Activated T-helper 1 cell treated with Interleukin-2 at 50 U/mL for 16 hours (primary cell): ENCODE results near the gene NKIRAS1.
"Not testable (repeated sequence)": the region's sequence is repeated elsewhere in the genome, so short reads cannot be mapped to it uniquely, and the experiment has no call there.

Experiments
- DNase-seq: peaks from one replicate; pipeline ENCODE4 v3.0.0-alpha.2; 2020; ENCODE audit warnings: low read depth

NKIRAS1 gene

DNA sequence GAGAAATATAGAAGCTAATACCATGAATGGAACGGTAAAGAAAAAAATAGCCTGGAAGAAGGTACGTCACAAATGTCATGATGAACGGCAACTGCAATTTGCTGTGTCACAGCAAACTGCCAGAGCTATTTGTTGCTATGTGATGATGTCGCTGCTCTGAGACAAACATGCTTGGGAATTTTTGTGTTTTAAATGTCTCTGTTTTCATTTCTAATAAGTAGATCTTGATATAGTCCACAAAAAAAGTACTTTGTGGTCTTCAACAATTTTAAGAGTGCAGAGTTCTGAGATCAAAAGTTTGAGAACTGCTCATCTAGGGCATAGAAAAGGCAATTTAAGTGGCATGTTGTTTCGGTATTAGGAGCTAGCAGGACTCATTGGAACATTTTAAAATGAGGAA is 24.0 kb upstream of the NKIRAS1 start:
- DNase-seq = no peak

DNA sequence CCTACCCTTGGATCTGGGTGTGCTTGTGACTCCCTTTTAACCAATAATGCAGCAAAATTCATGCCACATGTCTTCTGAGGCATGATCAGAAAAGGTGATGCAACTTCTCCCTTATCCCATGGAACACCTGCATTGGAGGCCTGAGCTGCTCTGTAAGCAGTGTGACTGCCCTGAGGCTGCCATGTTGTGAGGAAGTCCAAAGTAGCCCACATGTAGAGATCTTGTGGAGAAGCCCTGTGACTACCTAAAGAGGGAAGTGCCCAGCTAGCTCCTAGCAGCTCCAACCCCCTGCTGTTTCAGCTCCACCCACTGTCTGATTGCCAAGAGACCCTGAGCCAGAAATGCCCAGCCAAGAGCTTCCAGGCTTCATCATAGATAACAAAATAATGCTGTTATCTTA is 21.9 kb upstream of the NKIRAS1 start:
- DNase-seq = no peak

GRCh38 chr3:23937296-23937695 is 20.5 kb upstream of the NKIRAS1 start:
- DNase-seq = no peak

- DNase-seq = no peak
Observed at GRCh38 chr3:23934253-23934652, 17.5 kb upstream of the NKIRAS1 start.

- no peak for DNase-seq
Observed at GRCh38 chr3:23932571-23932970, 15.8 kb upstream of the NKIRAS1 start.

- DNase-seq = no peak
Observed at GRCh38 chr3:23931597-23931996, 14.8 kb upstream of the NKIRAS1 start.

GRCh38 chr3:23928524-23928923 is 11.7 kb upstream of the NKIRAS1 start:
- DNase-seq = no peak

DNA sequence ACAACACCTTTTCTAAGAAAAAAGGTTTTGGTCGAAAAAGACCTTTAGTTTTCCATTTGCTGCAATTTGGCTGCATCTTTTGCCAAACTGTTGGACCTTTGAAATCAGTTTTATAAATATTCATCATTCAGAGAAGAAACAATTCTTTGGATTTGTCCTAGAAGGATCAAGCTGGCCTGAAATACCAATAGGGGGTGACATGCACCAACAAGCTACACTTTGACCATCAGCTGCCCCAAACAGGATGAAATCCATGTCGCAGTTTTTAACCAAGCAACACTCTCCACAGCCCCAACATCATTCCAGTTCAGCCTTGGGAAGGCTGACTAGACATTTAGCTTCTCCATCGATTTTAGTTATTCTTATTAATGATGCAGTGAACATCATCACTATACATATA is 9.9 kb upstream of the NKIRAS1 start:
- no peak for DNase-seq

GRCh38 chr3:23926246-23926645 is 9.5 kb upstream of the NKIRAS1 start:
- no peak for DNase-seq

DNA sequence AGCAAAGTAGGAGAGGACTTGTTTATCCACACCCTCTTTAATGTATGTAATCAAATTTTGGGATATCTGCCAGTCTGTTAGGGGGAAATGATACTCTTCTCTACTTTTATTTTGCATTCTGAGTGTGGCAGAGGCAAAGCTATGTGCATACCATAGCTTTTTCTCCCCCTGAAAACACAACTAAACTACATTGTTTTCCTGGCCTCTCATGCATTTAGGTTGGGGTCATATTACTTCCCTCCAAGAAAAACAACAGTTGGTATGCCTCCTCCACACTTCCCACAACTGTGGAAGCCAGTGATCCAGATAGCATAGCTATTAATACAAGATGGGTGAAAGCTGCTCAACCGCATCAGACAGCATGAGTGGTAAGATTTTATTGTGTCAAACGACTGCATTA is 7.0 kb upstream of the NKIRAS1 start:
- no peak for DNase-seq

GRCh38 chr3:23921052-23921511 is 4.3 kb upstream of the NKIRAS1 start:
- no peak for DNase-seq

DNA sequence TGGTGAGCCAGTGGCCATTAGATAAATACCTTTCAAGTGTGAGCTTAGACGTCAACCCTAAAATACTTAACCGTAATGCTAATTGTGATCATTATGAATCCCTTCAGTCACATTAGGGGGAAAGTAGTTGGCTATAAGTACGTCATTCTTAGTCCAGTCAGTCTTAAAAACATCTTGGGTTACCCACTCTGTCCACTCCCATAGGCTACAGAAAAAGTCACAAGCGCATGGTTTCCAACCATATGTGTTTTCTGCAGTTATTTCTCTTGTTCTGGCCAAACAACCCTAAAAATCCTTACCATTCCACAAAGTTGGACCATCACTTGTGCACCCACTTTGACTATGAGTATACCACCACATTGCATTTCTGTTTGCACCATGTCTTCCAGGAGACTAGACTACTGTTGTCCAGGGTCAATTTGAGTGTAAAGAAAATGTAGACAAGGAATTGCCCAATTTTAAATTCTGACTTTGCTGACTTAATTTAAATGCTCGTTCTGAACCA is 3.4 kb upstream of the NKIRAS1 start:
- no peak for DNase-seq

DNA sequence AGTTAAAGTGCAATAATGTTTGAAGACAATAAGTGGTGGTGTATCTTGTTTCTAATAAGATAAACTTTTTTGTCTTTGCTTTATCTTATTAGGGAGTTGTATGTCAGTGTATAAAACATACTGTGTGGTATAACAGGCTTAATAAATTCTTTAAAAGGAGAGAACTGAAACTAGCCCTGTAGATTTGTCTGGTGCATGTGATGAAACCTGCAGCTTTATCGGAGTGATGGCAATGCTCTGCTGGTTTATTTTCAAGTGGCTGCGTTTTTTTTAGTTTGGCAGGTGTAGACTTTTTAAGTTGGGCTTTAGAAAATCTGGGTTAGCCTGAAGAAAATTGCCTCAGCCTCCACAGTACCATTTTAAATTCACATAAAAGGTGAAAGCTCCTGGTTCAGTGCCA is 2.8 kb upstream of the NKIRAS1 start:
- no peak for DNase-seq

DNA sequence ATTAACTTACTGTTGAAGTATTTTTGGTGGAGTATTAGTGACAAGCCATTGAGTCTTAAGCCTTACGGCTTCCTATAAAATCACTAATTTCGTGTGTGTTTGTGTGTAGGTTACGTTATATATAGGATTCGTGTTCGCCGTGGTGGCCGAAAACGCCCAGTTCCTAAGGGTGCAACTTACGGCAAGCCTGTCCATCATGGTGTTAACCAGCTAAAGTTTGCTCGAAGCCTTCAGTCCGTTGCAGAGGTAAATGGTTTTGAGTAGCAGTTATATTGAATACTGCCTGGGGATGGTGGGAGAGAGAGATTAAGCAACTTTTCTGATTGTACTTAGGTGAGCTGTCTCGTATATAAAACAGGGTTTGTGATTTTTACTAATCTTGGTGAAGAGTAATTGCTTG is 1.5 kb upstream of the NKIRAS1 start:
- DNase-seq = not testable (repeated sequence)

DNA sequence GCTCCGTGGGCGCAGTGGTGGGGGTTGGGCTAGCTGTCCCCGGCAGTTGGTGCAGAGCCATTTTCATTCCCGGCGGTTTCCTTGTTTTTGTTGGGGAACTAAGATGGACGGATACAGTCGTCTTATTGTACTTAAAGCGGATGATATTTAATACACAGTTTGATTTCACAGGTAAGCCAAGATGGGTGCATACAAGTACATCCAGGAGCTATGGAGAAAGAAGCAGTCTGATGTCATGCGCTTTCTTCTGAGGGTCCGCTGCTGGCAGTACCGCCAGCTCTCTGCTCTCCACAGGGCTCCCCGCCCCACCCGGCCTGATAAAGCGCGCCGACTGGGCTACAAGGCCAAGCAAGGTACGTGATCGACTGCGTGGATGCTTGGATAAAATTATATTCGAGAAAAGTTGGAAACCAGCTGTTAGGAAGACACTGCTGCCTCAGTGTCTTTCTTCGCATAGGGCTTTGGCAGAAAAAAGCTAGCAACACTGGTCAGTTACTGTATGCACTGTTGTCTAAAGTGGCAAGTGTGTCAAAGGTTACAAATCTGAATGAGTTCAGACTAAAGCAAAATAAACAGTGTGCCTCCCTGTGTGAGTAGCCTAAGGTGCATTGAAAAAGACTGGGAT is 1.0 kb upstream of the NKIRAS1 start:
- not testable (repeated sequence) for DNase-seq

GRCh38 chr3:23916152-23916885 is 471 bp downstream of the NKIRAS1 start:
- no peak for DNase-seq

- DNase-seq = no peak
Observed at GRCh38 chr3:23915537-23916108, 1.2 kb downstream of the NKIRAS1 start.

GRCh38 chr3:23913873-23914743 is 2.7 kb downstream of the NKIRAS1 start:
- no peak for DNase-seq

- no peak for DNase-seq
Observed at GRCh38 chr3:23913182-23913581, 3.6 kb downstream of the NKIRAS1 start.

- not testable (repeated sequence) for DNase-seq
Observed at GRCh38 chr3:23912335-23912734, 4.5 kb downstream of the NKIRAS1 start.

- no peak for DNase-seq
Observed at GRCh38 chr3:23911397-23911796, 5.4 kb downstream of the NKIRAS1 start.

- DNase-seq = no peak
Observed at GRCh38 chr3:23909341-23909740, 7.4 kb downstream of the NKIRAS1 start.
